ENCODE results near the gene CLIP1. TPM values are rescaled to one million over a fixed set of nuclear protein-coding genes. Genes with fewer than 3 reads are reported as not detected.

Gene CLIP1
- total and polyA plus RNA-seq, 2 of the 13 experiments (the other 11 are each of a cell fraction or from before 2014, with no cell fraction given), result 28.9 to 43.7 TPM

DNA sequence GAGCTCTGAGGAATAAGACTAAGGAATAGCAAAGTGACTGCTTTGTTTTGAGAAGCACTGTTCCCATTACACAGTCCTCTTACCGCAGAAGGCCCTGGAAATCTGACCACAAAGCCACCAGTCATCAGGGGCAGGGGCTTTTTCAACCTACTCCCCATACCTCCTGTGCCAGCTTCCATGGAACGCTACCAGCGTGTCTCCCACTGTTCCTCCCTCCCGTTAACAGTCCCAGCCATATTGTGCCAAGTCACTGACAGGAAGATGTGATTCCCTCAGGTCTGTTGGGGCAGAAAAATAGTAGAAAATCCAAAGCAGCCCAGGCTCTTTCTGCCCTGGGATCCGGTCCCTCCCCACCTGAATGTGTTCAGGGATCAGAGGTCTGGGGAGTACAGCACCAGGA is 109.5 kb downstream of the CLIP1 start:
- H3K27me3 ChIP-seq (ENCODE audit: control insufficient read depth in 1 of 2, insufficient read depth in 2 of 2, low read length in 2 of 2), result no peaks in the 10 kb centered on the region
- no peaks in the 10 kb centered on the region for H3K4me1 ChIP-seq (ENCODE audit: insufficient read depth, low read length)
- H3K36me3 ChIP-seq (replicated peaks in 1 of 2; ENCODE audit: control insufficient read depth in 1 of 2, insufficient read depth in 2 of 2, low read length in 2 of 2), result peaks cover 8 to 55% of the 10 kb centered on the region in 2 experiments; a peak in 4 of 5 replicates
- no peaks in the 10 kb centered on the region for H3K79me2 ChIP-seq (ENCODE audit: insufficient read depth, low read length)
- no peak overlapping the region for H3K9ac ChIP-seq (ENCODE audit: insufficient read depth, low read depth, low read length)
- ATAC-seq (no peak), DNase-seq (ENCODE audit: low spot score) (no peak), FAIRE-seq (no peak)
- WGBS (ENCODE audit: low lambda C conversion rate), result 98% methylated on average over 4 of the region's 5 CpGs
- H3K27ac ChIP-seq (ENCODE audit: extremely low read length, insufficient read depth, low read length), result no peak overlapping the region
- no TSS peak for BruUV-seq (replicated peaks)
- no peak overlapping the region for H2AFZ ChIP-seq (ENCODE audit: low read length)
- H3K4me3 ChIP-seq (replicated peaks in 1 of 3; ENCODE audit: insufficient read depth in 1 of 3, low read depth in 2 of 3, low read length in 3 of 3), result no peak overlapping the region
- in situ Hi-C loops (cut with HindIII; ENCODE audit: extremely low pct_ligation_motif_present, low pct_unique_long_range_greater_than_20kb), result no loop called here
- H3K9me3 ChIP-seq (ENCODE audit: low read length), result no peaks in the 10 kb centered on the region
- no peak overlapping the region for H3K4me2 ChIP-seq (ENCODE audit: low read depth, low read length)
- H4K20me1 ChIP-seq (ENCODE audit: insufficient read depth, low read length), result no peaks in the 10 kb centered on the region
- TF ChIP-seq SPEN (CRISPR knock-in tag; IDR thresholded peaks at IDR 0.05; ENCODE audit: low read depth) (no peak), POLR2AphosphoS5 (IDR thresholded peaks at IDR 0.05; ENCODE audit: low read depth, low read length) (no peak), FOXP1 (IDR thresholded peaks at IDR 0.05) (no peak), FOXP1 (CRISPR knock-in tag; IDR thresholded peaks at IDR 0.05) (no peak), MAFK (conservative IDR thresholded peaks at IDR 0.05 in 1 of 2, IDR thresholded peaks at IDR 0.05 in 1 of 2; ENCODE audit: low read length in 2 of 2) (no peak), SRSF4 (IDR thresholded peaks at IDR 0.05; ENCODE audit: low read depth, low read length, poor library complexity, severe bottlenecking) (no peak), ZNF674 (CRISPR knock-in tag; IDR thresholded peaks at IDR 0.05; ENCODE audit: low read depth) (no peak), SRF (IDR thresholded peaks at IDR 0.05; ENCODE audit: low read depth, low read length) (no peak), BORCS8-MEF2B (CRISPR knock-in tag; IDR thresholded peaks at IDR 0.05) (no peak), SOX6 (IDR thresholded peaks at IDR 0.05) (no peak), SOX6 (CRISPR knock-in tag; IDR thresholded peaks at IDR 0.05) (no peak), ATRX (CRISPR knock-in tag; IDR thresholded peaks at IDR 0.05; ENCODE audit: borderline replicate concordance) (no peak), ELF3 (CRISPR knock-in tag; IDR thresholded peaks at IDR 0.05) (no peak)
- TF ChIP-seq, protein P1, sequence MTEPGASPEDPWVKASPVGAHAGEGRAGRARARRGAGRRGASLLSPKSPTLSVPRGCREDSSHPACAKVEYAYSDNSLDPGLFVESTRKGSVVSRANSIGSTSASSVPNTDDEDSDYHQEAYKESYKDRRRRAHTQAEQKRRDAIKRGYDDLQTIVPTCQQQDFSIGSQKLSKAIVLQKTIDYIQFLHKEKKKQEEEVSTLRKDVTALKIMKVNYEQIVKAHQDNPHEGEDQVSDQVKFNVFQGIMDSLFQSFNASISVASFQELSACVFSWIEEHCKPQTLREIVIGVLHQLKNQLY (CRISPR knock-in tag; IDR thresholded peaks at IDR 0.05), result no peak
- TF ChIP-seq, protein P2, sequence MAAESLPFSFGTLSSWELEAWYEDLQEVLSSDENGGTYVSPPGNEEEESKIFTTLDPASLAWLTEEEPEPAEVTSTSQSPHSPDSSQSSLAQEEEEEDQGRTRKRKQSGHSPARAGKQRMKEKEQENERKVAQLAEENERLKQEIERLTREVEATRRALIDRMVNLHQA (CRISPR knock-in tag; IDR thresholded peaks at IDR 0.05), result no peak
- TF ChIP-seq, protein P3, sequence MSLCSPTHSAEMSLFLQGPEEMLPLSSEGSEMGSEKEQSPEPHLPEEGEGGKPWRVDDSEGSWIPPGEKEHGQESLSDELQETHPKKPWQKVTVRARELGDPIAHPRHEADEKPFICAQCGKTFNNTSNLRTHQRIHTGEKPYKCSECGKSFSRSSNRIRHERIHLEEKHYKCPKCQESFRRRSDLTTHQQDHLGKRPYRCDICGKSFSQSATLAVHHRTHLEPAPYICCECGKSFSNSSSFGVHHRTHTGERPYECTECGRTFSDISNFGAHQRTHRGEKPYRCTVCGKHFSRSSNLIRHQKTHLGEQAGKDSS (CRISPR knock-in tag; IDR thresholded peaks at IDR 0.05; ENCODE audit: borderline replicate concordance, low read depth), result no peak
- TF ChIP-seq, protein P4, sequence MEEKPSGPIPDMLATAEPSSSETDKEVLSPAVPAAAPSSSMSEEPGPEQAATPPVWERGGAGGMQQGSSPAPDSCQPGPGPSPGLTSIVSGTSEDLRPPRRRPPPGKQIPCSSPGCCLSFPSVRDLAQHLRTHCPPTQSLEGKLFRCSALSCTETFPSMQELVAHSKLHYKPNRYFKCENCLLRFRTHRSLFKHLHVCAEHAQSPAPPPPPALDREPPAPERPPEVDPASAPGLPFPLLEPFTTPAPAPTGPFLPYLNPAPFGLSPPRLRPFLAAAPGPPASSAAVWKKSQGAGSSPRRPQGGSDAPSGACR (CRISPR knock-in tag; IDR thresholded peaks at IDR 0.05), result no peak
- TF ChIP-seq, protein P5, sequence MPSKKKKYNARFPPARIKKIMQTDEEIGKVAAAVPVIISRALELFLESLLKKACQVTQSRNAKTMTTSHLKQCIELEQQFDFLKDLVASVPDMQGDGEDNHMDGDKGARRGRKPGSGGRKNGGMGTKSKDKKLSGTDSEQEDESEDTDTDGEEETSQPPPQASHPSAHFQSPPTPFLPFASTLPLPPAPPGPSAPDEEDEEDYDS (CRISPR knock-in tag; IDR thresholded peaks at IDR 0.05), result no peak
- intact Hi-C loops (cut with micrococcal nuclease; ENCODE audit: unreplicated experiment), result no loop called here
- CTCF ChIA-PET (ENCODE audit: low intra/inter-chr PET ratio, low total read pairs), result no interaction called here
- POLR2A ChIA-PET, result no interaction called here
